CD4-positive, alpha-beta T cell (primary cell): ENCODE measurements around the gene ACAD8. TPM values are rescaled to one million over a fixed set of nuclear protein-coding genes. Genes with fewer than 3 reads are reported as not detected.
"Not testable (repeated sequence)": the region's sequence is repeated elsewhere in the genome, so short reads cannot be mapped to it uniquely, and the experiment has no call there.

ENCODE experiments used
- ATAC-seq: fragments of 200-7000 bp; cut with Tn5 transposase; one replicate; pipeline ENCODE4 v1.10.0; 2022; ENCODE audit warnings: mild to moderate bottlenecking; ENCODE audit not compliant: poor library complexity
- CTCF ChIA-PET: fragments of 350-600 bp; sonication (Branson Sonifier 250); formaldehyde crosslinking; loops from one replicate; lab custom pipeline; 2021; ENCODE audit warnings: antibody characterized with exemption, inconsistent platforms; lab: Charles Lee
- POLR2A ChIA-PET: fragments of 350-600 bp; sonication (Branson Sonifier 250); formaldehyde crosslinking; loops from one replicate; lab custom pipeline; 2021; ENCODE audit warnings: antibody characterized with exemption, inconsistent platforms; lab: Charles Lee
- DNase-seq, 14 experiments: peaks; one replicate each; pipeline ENCODE4 v3.0.0-alpha.2; 2013 to 2020; ENCODE audit warnings: mixed read lengths in 2 of 14
- H3K27ac ChIP-seq, 2 donors: one replicate each; pipeline versions ENCODE4 v1.5.1 to v1.7.0; 2013; ENCODE audit warnings: low read length in 2 of 2, low read depth in 1 of 2, mild to moderate bottlenecking in 1 of 2
- H3K27me3 ChIP-seq, 2 experiments: 1 replicate in 1 of 2; 2 replicates in 1 of 2; pipeline versions ENCODE4 v1.6.1 to v1.7.0; 2013; ENCODE audit warnings: low read length in 2 of 2, control low read depth in 1 of 2, mild to moderate bottlenecking in 1 of 2, moderate library complexity in 1 of 2; ENCODE audit not compliant: insufficient read depth in 2 of 2, control insufficient read depth in 1 of 2
- H3K36me3 ChIP-seq: one replicate; pipeline ENCODE4 v1.6.1; 2013; ENCODE audit warnings: low read length, control low read depth; ENCODE audit not compliant: insufficient read depth
- H3K4me1 ChIP-seq: one replicate; pipeline ENCODE4 v1.6.1; 2013; ENCODE audit warnings: low read length, control low read depth; ENCODE audit not compliant: insufficient read depth
- H3K4me3 ChIP-seq: one replicate; pipeline ENCODE4 v1.5.1; 2013; ENCODE audit warnings: mild to moderate bottlenecking, low read length, moderate library complexity
- H3K9me3 ChIP-seq, 2 experiments: 1 replicate in 1 of 2; 2 replicates in 1 of 2; pipeline versions ENCODE4 v1.6.1 to v1.7.0; 2013; ENCODE audit warnings: low read length in 2 of 2, mild to moderate bottlenecking in 2 of 2, control low read depth in 1 of 2, moderate library complexity in 1 of 2; ENCODE audit not compliant: control insufficient read depth in 1 of 2, insufficient read depth in 1 of 2
- H3K27ac Mint-ChIP-seq: one replicate; pipeline ENCODE4 v1.8.0; 2020; ENCODE audit warnings: mixed read lengths
- H3K27me3 Mint-ChIP-seq: one replicate; pipeline ENCODE4 v1.8.0; 2021; ENCODE audit warnings: mixed read lengths
- H3K36me3 Mint-ChIP-seq: one replicate; pipeline ENCODE4 v1.8.0; 2021; ENCODE audit warnings: low read depth, mixed read lengths
- H3K4me1 Mint-ChIP-seq: one replicate; pipeline ENCODE4 v1.8.0; 2021; ENCODE audit warnings: low read depth, mixed read lengths
- H3K4me3 Mint-ChIP-seq: one replicate; pipeline ENCODE4 v1.8.0; 2020; ENCODE audit warnings: mild to moderate bottlenecking, mixed read lengths
- H3K9me3 Mint-ChIP-seq: one replicate; pipeline ENCODE4 v1.8.0; 2020; ENCODE audit warnings: mixed read lengths
- CTCF ChIP-seq: fragments of 200-600 bp; IDR thresholded peaks from one replicate; pipeline ENCODE4 v1.8.0; 2022; ENCODE audit warnings: antibody characterized with exemption, mild to moderate bottlenecking
- intact Hi-C, 2 experiments: fragments of 100-400 bp; cut with DNase I in 1 of 2; cut with micrococcal nuclease in 1 of 2; formaldehyde crosslinking; loops; one replicate each; pipeline versions ENCODE4 v1.15.1 to v1.9.0; 2023 to 2025; cut with DNase I, micrococcal nuclease
- total RNA-seq, 174 experiments: library from RNA in 2 of 174; stranded (reverse) in 2 of 174; gene quantifications; one replicate each; pipeline ENCODE4 v1.2.3 and lab custom pipeline; 2021 to 2026

Gene ACAD8
- total RNA-seq, 2 experiments from 2014 or later: 15.0 to 16.3 TPM

- H3K4me1 ChIP-seq: peaks cover 19% of the 10 kb centered on the region
- H3K4me3 ChIP-seq: peak overlapping the region; percentile 84
- H3K4me1 Mint-ChIP-seq: peaks cover 40% of the 10 kb centered on the region
- peak overlapping the region; percentile 94 for H3K4me3 Mint-ChIP-seq
- CTCF ChIA-PET: interaction anchor here (1.0 to 2.6 kb wide), 6 partner anchors 10 to 45 kb away, joined by 3 to 18 read pairs (median 4); partner anchors contain the start of genes GLB1L3, NCAPD3 and VPS26B
- H3K36me3 Mint-ChIP-seq: peaks cover 64% of the 10 kb centered on the region
- H3K27me3 ChIP-seq: no peaks in the 10 kb centered on the region
- peak overlapping the region; percentile 69 for H3K27ac Mint-ChIP-seq
- ATAC-seq: peak; percentile 12
- TF ChIP-seq CTCF: no peak
- peaks cover 36% of the 10 kb centered on the region for H3K36me3 ChIP-seq
- intact Hi-C loops: loop anchor here (1.0 to 10.0 kb wide), 6 partner anchors 24 to 188 kb away; partner anchors contain the start of genes VPS26B (in 2 of the 2), GLB1L3 (in 1 of the 2) and JAM3 (in 1 of the 2)
- POLR2A ChIA-PET: interaction anchor here (1.0 to 6.6 kb wide), 4 partner anchors 11 to 28 kb away, joined by 3 to 94 read pairs (median 24); partner anchors contain the start of genes GLB1L3, NCAPD3 and VPS26B
- no peaks in the 10 kb centered on the region for H3K9me3 ChIP-seq
- peak overlapping the region in 1 of 2 donors; percentile 51 for H3K27ac ChIP-seq
- DNase-seq: peak in 5 of 14 experiments; percentile 7 to 27 (median 13)
- no peaks in the 10 kb centered on the region for H3K9me3 Mint-ChIP-seq
- H3K27me3 Mint-ChIP-seq: no peaks in the 10 kb centered on the region
Measured at GRCh38 chr11:134252346-134253187, 801 bp upstream of the ACAD8 start.

- ChIA-PET CTCF (interaction anchor here (1.0 to 2.6 kb wide), 2 partner anchors 10 to 21 kb away, joined by 3 to 18 read pairs; partner anchors contain the start of gene GLB1L3), POLR2A (interaction anchor here (1.5 to 6.6 kb wide), 4 partner anchors 9 to 30 kb away, joined by 3 to 94 read pairs (median 24); partner anchors contain the start of genes GLB1L3, NCAPD3 and VPS26B)
- intact Hi-C loops: loop anchor here in 1 of 2 experiments (10.0 kb wide), 1 partner anchor 190 kb away; the partner anchor contains the start of gene JAM3
- Histone ChIP-seq H3K4me3 (peak overlapping the region; percentile 84), H3K4me1 (peaks cover 19% of the 10 kb centered on the region), H3K27me3 (no peaks in the 10 kb centered on the region), H3K36me3 (peaks cover 33% of the 10 kb centered on the region), H3K9me3 (no peaks in the 10 kb centered on the region), H3K27ac (no peak overlapping the region)
- no peak for TF ChIP-seq CTCF
- peaks cover 58% of the 10 kb centered on the region for H3K36me3 Mint-ChIP-seq
- H3K9me3 Mint-ChIP-seq: no peaks in the 10 kb centered on the region
- peaks cover 40% of the 10 kb centered on the region for H3K4me1 Mint-ChIP-seq
- DNase-seq (no peak), ATAC-seq (no peak)
- H3K4me3 Mint-ChIP-seq: peak overlapping the region; percentile 94
- no peak overlapping the region for H3K27ac Mint-ChIP-seq
- H3K27me3 Mint-ChIP-seq: no peaks in the 10 kb centered on the region
Measured at GRCh38 chr11:134254433-134255183, 1.2 kb downstream of the ACAD8 start.

- not testable (repeated sequence) for H3K4me3 ChIP-seq, H3K27me3 Mint-ChIP-seq, ATAC-seq, H3K27me3 ChIP-seq, H3K27ac Mint-ChIP-seq, H3K9me3 Mint-ChIP-seq, DNase-seq, H3K9me3 ChIP-seq, H3K27ac ChIP-seq
- intact Hi-C loops: loop anchor here in 1 of 2 experiments (10.0 kb wide), 1 partner anchor 190 kb away; the partner anchor contains the start of gene JAM3
- Histone ChIP-seq H3K4me1 (peaks cover 19% of the 10 kb centered on the region), H3K36me3 (peaks cover 33% of the 10 kb centered on the region)
- H3K4me3 Mint-ChIP-seq: peak overlapping the region; percentile 82
- peaks cover 57% of the 10 kb centered on the region for H3K36me3 Mint-ChIP-seq
- POLR2A ChIA-PET: interaction anchor here (4.4 to 6.6 kb wide), 2 partner anchors 20 to 30 kb away, joined by 44 to 94 read pairs; partner anchors contain the start of genes GLB1L3, NCAPD3 and VPS26B
- CTCF ChIA-PET: interaction anchor here (1.0 to 2.6 kb wide), 3 partner anchors 11 to 26 kb away, joined by 3 to 18 read pairs (median 3); partner anchors contain the start of gene GLB1L3
- peaks cover 40% of the 10 kb centered on the region for H3K4me1 Mint-ChIP-seq
Measured at GRCh38 chr11:134255184-134255561, 1.8 kb downstream of the ACAD8 start.
